HG02852 (cell line): ENCODE measurements around the gene SH3GLB2.

Experiments
- ATAC-seq: cut with Tn5 transposase; IDR thresholded peaks from one replicate; pipeline ENCODE4 v1.9.1; 2021; ENCODE audit warnings: mild to moderate bottlenecking, moderate library complexity; ENCODE audit not compliant: unreplicated experiment

The SH3GLB2 gene

GRCh38 chr9:129028192-129028966, at the start of gene SH3GLB2:
TSS of gene SH3GLB2 (minus strand) at chr9:129028331. CDS start at chr9:129028154, 177 bp downstream.
- ATAC-seq, result peak; percentile 72

DNA sequence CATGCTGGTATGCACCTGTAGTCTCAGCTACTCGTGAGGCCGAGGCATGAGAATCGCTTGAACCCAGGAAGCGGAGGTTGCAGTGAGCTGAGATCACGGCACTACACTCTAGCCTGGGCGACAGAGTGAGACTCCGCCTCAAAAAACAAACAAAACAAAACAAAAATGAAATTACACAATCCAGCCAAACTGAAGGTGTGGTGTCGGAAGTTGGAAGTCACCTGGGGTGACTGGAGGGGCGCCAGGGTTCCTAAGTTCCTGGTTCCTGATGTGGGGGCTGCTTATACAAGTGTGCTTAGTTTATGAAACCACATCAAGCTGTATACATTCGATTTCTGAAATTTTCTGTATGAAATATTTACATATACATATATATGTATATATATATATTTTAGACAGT, 49.1 kb upstream of the SH3GLB2 start:
- ATAC-seq, result no peak

DNA sequence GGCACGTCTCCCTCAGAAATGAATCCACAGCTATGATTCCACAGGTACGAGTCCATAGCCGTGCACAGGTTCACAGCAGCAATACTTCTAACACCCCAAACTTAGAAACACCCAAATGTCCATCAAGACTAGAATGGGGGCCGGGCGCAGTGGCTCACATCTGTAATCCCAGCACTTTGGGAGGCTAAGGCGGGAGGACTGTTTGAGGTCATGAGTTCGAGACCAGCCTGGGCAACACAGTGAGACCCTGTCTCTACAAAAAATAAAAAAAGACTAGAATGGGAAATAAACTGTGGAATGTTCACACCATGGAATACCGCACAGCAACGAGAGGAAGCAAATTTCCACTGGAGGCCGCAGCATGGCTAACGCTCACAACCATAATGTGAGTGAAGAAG, 48.5 kb upstream of the SH3GLB2 start:
- no peak for ATAC-seq

DNA sequence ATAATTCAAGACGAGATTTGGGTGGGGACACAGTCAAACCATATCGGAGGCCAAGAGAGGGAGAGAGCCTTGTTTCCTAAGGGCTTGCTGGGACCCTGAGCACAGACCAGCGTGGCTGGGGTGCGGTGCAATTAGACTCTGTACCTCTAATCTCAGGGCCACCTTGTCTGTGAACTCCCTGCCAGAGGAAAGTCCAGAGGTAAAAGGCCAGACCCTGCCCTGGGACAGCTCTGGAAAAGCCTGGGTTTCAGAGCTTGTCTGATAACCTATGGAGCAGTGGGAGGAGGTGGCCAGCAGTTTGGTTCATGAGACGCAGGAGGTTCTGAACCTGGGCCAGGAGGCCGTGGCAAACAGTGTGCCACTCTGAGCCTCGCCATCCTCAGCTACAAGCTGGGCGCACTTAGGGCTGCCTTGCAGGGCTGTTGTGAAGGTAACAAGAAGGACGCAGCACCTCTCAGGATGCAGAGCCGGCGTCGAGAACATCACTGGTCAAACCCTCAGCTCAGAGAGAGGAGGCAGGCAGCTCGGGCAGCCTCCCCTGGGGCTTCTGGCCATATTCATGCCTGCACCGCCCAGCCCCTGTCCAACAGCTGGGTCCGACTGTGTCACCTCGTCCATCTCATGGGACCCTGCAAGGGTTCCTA, 48.0 kb upstream of the SH3GLB2 start:
- no peak for ATAC-seq

- ATAC-seq, result no peak
Observed at GRCh38 chr9:129074106-129074505, 46.0 kb upstream of the SH3GLB2 start.

- ATAC-seq, result no peak
Observed at GRCh38 chr9:129073404-129073803, 45.3 kb upstream of the SH3GLB2 start.

DNA sequence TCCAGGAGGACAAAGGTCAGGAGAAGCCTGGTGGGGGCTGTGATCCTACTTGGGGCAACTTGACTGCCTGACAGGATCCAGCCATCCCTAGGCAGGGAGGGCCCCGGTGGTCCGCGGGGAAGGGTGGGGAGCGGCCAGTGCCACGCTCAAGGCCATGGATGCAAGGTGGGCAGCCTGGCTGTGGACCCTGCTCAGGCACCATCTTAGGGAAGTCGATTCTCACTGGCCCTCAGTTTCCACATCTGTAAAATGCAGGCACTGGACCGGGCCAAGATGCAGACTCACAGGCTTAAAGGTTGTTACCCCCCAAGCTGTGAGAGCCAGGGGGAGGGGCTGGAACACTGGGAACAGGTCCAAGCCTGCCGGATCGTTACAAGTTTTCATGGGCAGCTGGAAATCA, 44.0 kb upstream of the SH3GLB2 start:
- no peak for ATAC-seq

GRCh38 chr9:129071526-129072126, 43.5 kb upstream of the SH3GLB2 start:
- ATAC-seq, result no peak

- no peak for ATAC-seq
Observed at GRCh38 chr9:129070696-129071525, 42.8 kb upstream of the SH3GLB2 start.

DNA sequence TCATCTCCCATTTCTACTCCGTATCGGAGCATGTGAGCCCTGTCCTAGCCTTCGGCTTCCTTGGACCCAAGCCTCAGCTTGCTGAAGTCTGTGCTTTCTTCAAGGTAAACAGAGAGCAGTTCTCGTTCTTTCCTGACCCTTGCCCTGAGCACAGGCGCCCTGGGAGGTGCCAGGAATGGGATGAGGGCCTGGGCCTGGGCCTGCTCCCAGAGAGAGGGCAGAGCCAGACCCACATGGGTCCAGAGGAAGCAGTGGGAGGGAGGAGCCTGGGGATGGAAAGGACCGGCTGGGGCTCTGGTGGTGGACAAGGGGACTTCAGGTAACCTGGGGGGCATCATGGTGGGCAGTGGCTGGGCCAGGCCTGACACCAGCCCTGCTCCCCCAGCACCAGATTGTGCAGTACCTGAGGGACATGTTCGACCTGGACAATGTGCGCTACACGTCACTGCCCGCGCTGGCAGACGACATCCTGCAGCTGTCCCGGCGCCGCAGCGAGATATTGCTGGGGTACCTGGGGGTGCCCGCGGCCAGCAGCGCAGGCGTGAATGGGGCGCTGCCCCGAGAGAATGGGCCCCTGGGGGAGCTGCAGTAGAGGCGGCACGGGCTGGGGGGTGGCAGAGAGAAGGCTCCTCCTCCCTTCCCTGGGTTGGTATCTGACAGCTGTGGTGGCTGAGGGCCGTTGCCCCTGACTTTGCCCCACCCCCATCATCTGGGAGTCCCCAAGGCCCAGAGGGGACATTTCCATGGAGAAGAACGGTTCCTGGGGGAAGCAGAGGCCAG, 41.9 kb upstream of the SH3GLB2 start:
- ATAC-seq, result no peak

DNA sequence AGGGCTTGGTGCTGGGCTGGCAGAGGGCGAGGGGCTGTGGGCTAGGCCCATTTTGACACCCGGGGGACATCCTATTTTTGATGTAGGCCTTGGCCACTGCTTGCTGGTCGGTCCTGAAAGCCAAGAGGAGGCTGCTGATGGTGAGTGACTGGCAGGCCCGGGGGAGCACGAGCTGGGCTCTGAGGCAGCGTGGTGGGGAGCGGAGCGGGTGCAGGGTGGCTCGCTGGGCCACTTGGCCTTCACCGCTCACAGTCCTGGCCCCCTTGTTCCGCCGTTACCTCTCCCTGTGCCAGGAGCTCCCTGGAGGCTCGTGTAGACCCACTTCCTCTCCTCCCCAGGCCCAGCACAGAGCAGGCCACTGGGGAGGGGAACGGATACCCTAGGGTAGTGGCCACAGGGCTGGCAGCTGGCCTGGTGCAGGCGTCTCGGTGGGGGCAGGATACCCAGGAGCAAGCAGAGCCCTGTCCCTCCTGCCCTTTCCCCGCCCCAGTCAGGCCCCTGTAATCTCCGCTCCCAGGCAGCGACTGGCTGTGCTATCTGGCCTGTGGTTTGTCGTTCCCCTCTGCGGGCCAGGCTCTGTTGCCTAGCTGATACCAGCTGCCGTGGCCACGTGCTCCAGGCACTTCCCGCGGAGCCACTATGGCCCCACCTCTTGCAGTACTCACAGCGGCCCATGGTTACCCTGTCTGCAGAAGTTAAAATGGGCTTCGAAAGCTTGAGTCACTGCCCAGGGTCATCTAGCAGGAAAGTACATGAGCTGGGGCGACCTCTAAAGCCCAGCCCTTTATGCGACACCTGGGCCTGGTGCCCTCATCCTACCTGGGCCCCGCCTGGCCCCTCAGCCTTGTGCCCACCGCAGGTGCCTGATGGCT, 41.1 kb upstream of the SH3GLB2 start:
- ATAC-seq, result peak; percentile 54

DNA sequence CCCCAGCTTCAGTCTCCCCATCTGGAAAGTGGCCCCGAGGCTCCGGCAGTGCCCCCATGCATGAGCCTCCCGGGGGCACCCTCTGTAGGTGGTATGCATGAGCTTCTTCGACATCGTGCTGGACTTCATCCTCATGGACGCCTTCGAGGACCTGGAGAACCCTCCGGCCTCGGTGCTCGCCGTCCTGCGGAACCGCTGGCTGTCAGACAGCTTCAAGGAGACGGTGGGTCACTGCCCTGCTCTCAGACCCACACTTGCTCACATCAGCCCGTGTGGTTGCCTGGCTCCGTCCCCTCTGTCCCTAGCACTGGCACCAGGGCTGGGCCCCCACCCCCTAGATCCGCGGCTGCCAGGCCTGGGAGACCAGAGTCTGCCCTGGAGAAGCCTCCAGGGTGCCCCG, 40.0 kb upstream of the SH3GLB2 start:
- ATAC-seq, result no peak

- ATAC-seq, result no peak
Observed at GRCh38 chr9:129064499-129064908, 36.4 kb upstream of the SH3GLB2 start.

DNA sequence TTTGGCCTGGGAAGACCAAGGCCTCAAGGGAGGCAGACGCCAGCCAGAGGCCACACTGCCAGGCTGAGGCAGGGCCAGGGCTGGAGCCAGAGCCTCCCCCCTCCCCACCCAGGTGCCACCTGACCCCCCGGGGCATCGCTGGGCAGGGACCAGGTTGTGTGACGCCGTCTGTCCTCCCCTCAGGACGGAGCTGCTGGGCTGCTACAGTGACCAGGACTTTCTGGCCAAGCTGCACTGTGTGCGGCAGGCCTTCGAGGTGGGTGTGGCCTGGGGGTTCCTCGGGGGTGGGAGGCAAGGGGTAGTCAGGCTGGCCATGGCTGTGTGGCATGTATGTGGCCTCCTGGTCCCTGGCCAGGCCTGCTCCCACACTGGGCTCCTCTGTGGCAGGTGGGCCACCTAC, 34.9 kb upstream of the SH3GLB2 start:
- ATAC-seq, result no peak

- ATAC-seq, result no peak
Observed at GRCh38 chr9:129060991-129061390, 32.9 kb upstream of the SH3GLB2 start.

GRCh38 chr9:129059796-129060785, 32.0 kb upstream of the SH3GLB2 start:
- ATAC-seq, result no peak

GRCh38 chr9:129058965-129059795, 31.0 kb upstream of the SH3GLB2 start:
- no peak for ATAC-seq
